ENCODE results near the gene DNA2.
A peak's percentile ranks its signal among the peaks of the same experiment; 100 is the strongest.

The DNA2 gene

GRCh38 chr10:68446179-68446578 lies 25.6 kb downstream of the DNA2 start:
- FAIRE-seq, result no peak

- no peak for FAIRE-seq
Measured at GRCh38 chr10:68442971-68443370, 28.8 kb downstream of the DNA2 start.

- no peak for FAIRE-seq
Measured at GRCh38 chr10:68440898-68441297, 30.9 kb downstream of the DNA2 start.

- no peak for FAIRE-seq
Measured at GRCh38 chr10:68435803-68436202, 36.0 kb downstream of the DNA2 start.

- FAIRE-seq, result no peak
Measured at GRCh38 chr10:68434657-68435056, 37.1 kb downstream of the DNA2 start.

GRCh38 chr10:68428396-68429104 lies 43.2 kb downstream of the DNA2 start:
- no peak for FAIRE-seq

GRCh38 chr10:68424454-68425014 lies 47.2 kb downstream of the DNA2 start:
- FAIRE-seq, result no peak

- FAIRE-seq, result no peak
Measured at GRCh38 chr10:68423522-68423921, 48.3 kb downstream of the DNA2 start.

- peak; percentile 33 for FAIRE-seq
Measured at GRCh38 chr10:68419376-68419775, 52.4 kb downstream of the DNA2 start.

GRCh38 chr10:68408898-68409518 lies 62.8 kb downstream of the DNA2 start:
- FAIRE-seq, result no peak

GRCh38 chr10:68406815-68407548 lies 64.8 kb downstream of the DNA2 start, which contains the start of gene RUFY2:
Gene RUFY2, minus strand, starts transcription at chr10:68407277. Its CDS starts 88 bp downstream, at chr10:68407189.
- FAIRE-seq, result no peak

- FAIRE-seq, result no peak
Measured at GRCh38 chr10:68406111-68406814, 65.5 kb downstream of the DNA2 start.

GRCh38 chr10:68403701-68404100 lies 68.1 kb downstream of the DNA2 start:
- FAIRE-seq, result no peak

- no peak for FAIRE-seq
Measured at GRCh38 chr10:68402276-68402675, 69.5 kb downstream of the DNA2 start.

GRCh38 chr10:68397005-68397404 lies 74.8 kb downstream of the DNA2 start:
- FAIRE-seq, result no peak

GRCh38 chr10:68385740-68386139 lies 86.0 kb downstream of the DNA2 start:
- FAIRE-seq, result no peak

GRCh38 chr10:68371604-68372003 lies 100.2 kb downstream of the DNA2 start:
- FAIRE-seq, result no peak

GRCh38 chr10:68367121-68367520 lies 104.7 kb downstream of the DNA2 start:
- FAIRE-seq, result no peak

GRCh38 chr10:68366600-68366999 lies 105.2 kb downstream of the DNA2 start:
- peak; percentile 53 for FAIRE-seq

GRCh38 chr10:68365611-68366010 lies 106.2 kb downstream of the DNA2 start:
- FAIRE-seq, result no peak

- FAIRE-seq, result no peak
Measured at GRCh38 chr10:68364101-68364886, 107.5 kb downstream of the DNA2 start.
